T-helper 1 cell treated with Interleukin-12 subunit alpha and Interleukin-12 subunit beta and Interleukin-4 antibody, amounts not matched to agents 30 μg/mL and 1 μg/mL, for 36 hours (primary cell): ENCODE data around the gene DNAJC5.
"Not testable (repeated sequence)": the region's sequence is repeated elsewhere in the genome, so short reads cannot be mapped to it uniquely, and the experiment has no call there.

Source experiments
- H3K27ac Mint-ChIP-seq: one replicate; pipeline ENCODE4 v1.8.0; 2021; ENCODE audit warnings: mild to moderate bottlenecking, mixed read lengths
- H3K27me3 Mint-ChIP-seq: one replicate; pipeline ENCODE4 v1.8.0; 2021; ENCODE audit warnings: low read depth, mixed read lengths
- H3K36me3 Mint-ChIP-seq: one replicate; pipeline ENCODE4 v1.8.0; 2021; ENCODE audit warnings: low read depth, mixed read lengths
- H3K4me1 Mint-ChIP-seq: one replicate; pipeline ENCODE4 v1.8.0; 2021; ENCODE audit warnings: low read depth, mixed read lengths
- H3K4me3 Mint-ChIP-seq: one replicate; pipeline ENCODE4 v1.8.0; 2021; ENCODE audit warnings: mild to moderate bottlenecking, moderate library complexity, mixed read lengths
- H3K9me3 Mint-ChIP-seq: one replicate; pipeline ENCODE4 v1.8.0; 2021; ENCODE audit warnings: mixed read lengths

Gene DNAJC5

GRCh38 chr20:63903796-63904561 is 9.1 kb downstream of the DNAJC5 start:
- Mint-ChIP-seq H3K4me3 (no peak overlapping the region), H3K27ac (peak overlapping the region; percentile 72), H3K36me3 (peaks cover 12% of the 10 kb centered on the region), H3K4me1 (peaks cover 22% of the 10 kb centered on the region), H3K9me3 (no peaks in the 10 kb centered on the region), H3K27me3 (no peaks in the 10 kb centered on the region)

DNA sequence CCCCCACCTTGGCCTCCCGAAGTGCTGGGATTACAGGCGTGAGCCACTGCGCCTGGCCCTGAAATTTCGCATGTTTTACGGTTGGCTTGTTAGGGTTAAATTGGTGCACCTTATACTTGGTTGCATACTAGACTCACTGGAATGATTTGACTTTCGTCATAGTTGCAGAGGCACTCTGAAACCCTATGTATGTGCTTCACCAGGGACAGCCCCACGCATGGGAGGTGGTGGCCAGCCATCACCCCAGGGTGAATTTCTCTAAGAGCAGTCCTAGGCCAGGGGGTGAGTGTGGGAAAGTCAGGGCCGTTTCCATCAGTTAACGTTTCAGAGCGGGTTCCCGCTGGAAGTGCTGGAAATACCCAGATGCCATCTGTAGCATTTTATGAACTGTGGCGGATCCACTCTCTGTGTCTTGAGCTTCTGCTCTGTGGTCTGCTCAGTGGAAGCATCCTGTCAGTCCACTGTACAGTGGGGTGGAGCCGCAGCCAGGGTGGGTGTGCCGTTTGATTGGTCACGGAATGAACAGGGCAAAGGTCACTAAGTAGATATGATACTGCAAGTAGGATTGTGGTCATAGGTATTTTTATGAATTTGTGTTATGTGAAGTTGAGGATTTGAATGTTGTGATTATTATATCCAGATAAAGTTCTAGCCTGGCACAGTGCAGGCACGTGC is 13.2 kb downstream of the DNAJC5 start:
- no peaks in the 10 kb centered on the region for H3K9me3 Mint-ChIP-seq
- no peaks in the 10 kb centered on the region for H3K27me3 Mint-ChIP-seq
- peak overlapping the region; percentile 21 for H3K27ac Mint-ChIP-seq
- H3K36me3 Mint-ChIP-seq: peaks cover 11% of the 10 kb centered on the region
- peaks cover 27% of the 10 kb centered on the region for H3K4me1 Mint-ChIP-seq
- H3K4me3 Mint-ChIP-seq: no peak overlapping the region

- no peaks in the 10 kb centered on the region for H3K27me3 Mint-ChIP-seq
- H3K27ac Mint-ChIP-seq: no peak overlapping the region
- H3K9me3 Mint-ChIP-seq: peaks cover 3% of the 10 kb centered on the region
- no peak overlapping the region for H3K4me3 Mint-ChIP-seq
- peaks cover 22% of the 10 kb centered on the region for H3K4me1 Mint-ChIP-seq
- peaks cover 13% of the 10 kb centered on the region for H3K36me3 Mint-ChIP-seq
These were observed 16.2 kb downstream of the DNAJC5 start for GRCh38 chr20:63911176-63911575.

- Mint-ChIP-seq H3K9me3 (peaks cover 5% of the 10 kb centered on the region), H3K4me3 (no peak overlapping the region), H3K4me1 (peaks cover 22% of the 10 kb centered on the region), H3K36me3 (peaks cover 17% of the 10 kb centered on the region), H3K27me3 (no peaks in the 10 kb centered on the region), H3K27ac (no peak overlapping the region)
These were observed 18.8 kb downstream of the DNAJC5 start for GRCh38 chr20:63913768-63914167.

GRCh38 chr20:63915471-63915870 is 20.5 kb downstream of the DNAJC5 start:
- Mint-ChIP-seq H3K36me3 (peaks cover 15% of the 10 kb centered on the region), H3K4me3 (no peak overlapping the region), H3K4me1 (peaks cover 13% of the 10 kb centered on the region), H3K9me3 (peaks cover 5% of the 10 kb centered on the region), H3K27ac (no peak overlapping the region), H3K27me3 (no peaks in the 10 kb centered on the region)

DNA sequence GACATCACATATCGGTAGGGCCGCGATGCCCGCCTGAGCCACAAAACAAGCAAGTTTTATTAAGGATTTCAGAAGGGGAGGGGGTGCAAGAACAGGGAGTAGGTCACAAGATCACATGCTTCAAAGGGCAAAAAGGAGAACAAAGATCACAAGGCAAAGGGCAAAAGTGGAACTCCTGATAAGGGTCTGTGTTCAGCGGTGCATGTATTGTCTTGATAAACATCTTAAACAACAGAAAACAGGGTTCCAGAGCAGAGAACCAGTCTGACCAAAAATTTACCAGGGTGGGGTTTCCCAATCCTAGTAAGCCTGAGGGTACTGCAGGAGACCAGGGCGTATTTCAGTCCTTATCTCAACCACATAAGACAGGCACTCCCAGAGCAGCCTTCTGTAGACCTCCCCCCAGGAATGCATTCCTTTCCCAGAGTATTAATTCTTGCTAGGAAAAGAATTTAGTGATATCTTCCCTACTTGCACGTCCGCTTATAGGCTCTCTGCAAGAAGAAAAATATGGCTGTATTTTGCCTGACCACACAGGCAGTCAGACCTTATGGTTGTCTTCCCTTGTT is 21.5 kb downstream of the DNAJC5 start:
- H3K27ac Mint-ChIP-seq, H3K4me3 Mint-ChIP-seq, H3K27me3 Mint-ChIP-seq, H3K4me1 Mint-ChIP-seq, H3K9me3 Mint-ChIP-seq: not testable (repeated sequence)
- H3K36me3 Mint-ChIP-seq: peaks cover 14% of the 10 kb centered on the region

- H3K36me3 Mint-ChIP-seq: peaks cover 14% of the 10 kb centered on the region
- H3K27me3 Mint-ChIP-seq: no peaks in the 10 kb centered on the region
These were observed 22.9 kb downstream of the DNAJC5 start for GRCh38 chr20:63917811-63918210.

DNA sequence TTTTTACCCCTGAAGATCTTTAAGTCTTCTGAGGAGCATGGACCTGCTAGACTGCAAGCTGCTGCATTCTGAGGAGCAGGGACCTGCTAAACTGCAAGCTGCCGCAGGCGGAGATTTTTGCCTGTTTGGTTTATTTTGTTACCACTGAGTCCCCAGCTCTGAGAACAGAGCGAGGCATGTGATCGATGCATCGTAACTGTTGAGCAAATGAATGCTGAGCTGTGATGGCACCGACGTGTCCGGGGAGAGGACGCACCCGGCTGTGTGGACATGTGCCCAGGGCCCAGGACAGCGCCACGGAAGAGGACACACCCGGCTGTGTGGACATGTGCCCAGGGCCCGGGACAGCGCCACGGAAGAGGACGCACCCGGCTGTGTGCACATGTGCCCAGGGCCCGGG is 24.2 kb downstream of the DNAJC5 start:
- H3K27ac Mint-ChIP-seq: no peak overlapping the region
- H3K27me3 Mint-ChIP-seq: no peaks in the 10 kb centered on the region
- H3K36me3 Mint-ChIP-seq: peaks cover 14% of the 10 kb centered on the region
- H3K4me3 Mint-ChIP-seq: no peak overlapping the region
- H3K9me3 Mint-ChIP-seq: peaks cover 5% of the 10 kb centered on the region
- peaks cover 7% of the 10 kb centered on the region for H3K4me1 Mint-ChIP-seq

More at GRCh38 chr20:63917811-63918210, 22.9 kb downstream of the DNAJC5 start:
- H3K4me1 Mint-ChIP-seq: peaks cover 6% of the 10 kb centered on the region
- H3K9me3 Mint-ChIP-seq: peaks cover 5% of the 10 kb centered on the region
- H3K27ac Mint-ChIP-seq: no peak overlapping the region
- no peak overlapping the region for H3K4me3 Mint-ChIP-seq

DNA sequence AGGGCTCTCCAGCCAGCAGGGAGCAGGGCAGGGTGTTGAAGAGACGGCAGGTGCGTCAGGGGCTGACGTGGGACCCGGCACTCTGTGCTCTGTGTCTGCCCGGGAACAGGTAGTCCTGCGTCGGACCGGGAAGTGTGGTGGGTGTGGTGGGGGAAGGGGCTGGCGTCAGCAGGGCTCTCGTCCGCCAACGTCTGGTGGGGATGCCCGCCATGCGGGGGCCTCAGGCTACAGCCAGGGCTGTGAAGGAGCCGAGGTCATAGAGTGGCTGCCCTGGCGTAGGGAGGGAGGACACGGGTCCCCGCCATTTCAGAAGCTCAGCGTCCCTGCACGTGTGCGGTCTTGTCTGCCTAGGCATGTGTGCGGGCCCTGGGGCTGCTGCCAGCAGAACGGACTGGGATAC is 25.3 kb downstream of the DNAJC5 start:
- H3K36me3 Mint-ChIP-seq: peaks cover 10% of the 10 kb centered on the region
- peaks cover 11% of the 10 kb centered on the region for H3K4me1 Mint-ChIP-seq
- no peaks in the 10 kb centered on the region for H3K27me3 Mint-ChIP-seq
- no peak overlapping the region for H3K4me3 Mint-ChIP-seq
- H3K27ac Mint-ChIP-seq: no peak overlapping the region
- H3K9me3 Mint-ChIP-seq: peaks cover 5% of the 10 kb centered on the region

DNA sequence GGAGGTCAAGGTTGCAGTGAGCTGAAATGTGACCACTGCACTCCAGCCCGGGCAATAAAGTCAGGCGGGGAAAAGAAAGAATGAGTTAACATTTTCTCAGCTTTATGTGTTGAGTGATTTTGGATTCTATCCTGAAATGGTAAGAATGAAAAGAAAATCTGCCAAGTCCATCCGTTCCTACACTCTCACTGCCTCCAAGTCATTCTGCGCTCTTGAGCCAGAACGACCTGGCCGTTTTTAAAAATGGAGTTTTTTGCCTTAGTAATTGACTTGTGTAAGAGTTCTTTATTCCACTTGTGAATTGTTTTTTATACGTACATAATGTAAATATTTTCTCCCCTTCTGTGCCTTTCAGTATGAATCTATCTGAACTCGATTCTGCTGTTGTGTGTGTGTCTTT is 28.7 kb downstream of the DNAJC5 start:
- Mint-ChIP-seq H3K27ac (no peak overlapping the region), H3K36me3 (peaks cover 19% of the 10 kb centered on the region), H3K27me3 (no peaks in the 10 kb centered on the region)

GRCh38 chr20:63924241-63924640 is 29.3 kb downstream of the DNAJC5 start:
- H3K36me3 Mint-ChIP-seq: peaks cover 23% of the 10 kb centered on the region
- H3K9me3 Mint-ChIP-seq: no peaks in the 10 kb centered on the region
- H3K27ac Mint-ChIP-seq: no peak overlapping the region
- peaks cover 9% of the 10 kb centered on the region for H3K4me1 Mint-ChIP-seq
- H3K27me3 Mint-ChIP-seq: no peaks in the 10 kb centered on the region
- H3K4me3 Mint-ChIP-seq: no peak overlapping the region

More for the DNA sequence above, 28.7 kb downstream of the DNAJC5 start:
- Mint-ChIP-seq H3K4me1 (peaks cover 9% of the 10 kb centered on the region), H3K9me3 (no peaks in the 10 kb centered on the region), H3K4me3 (no peak overlapping the region)

DNA sequence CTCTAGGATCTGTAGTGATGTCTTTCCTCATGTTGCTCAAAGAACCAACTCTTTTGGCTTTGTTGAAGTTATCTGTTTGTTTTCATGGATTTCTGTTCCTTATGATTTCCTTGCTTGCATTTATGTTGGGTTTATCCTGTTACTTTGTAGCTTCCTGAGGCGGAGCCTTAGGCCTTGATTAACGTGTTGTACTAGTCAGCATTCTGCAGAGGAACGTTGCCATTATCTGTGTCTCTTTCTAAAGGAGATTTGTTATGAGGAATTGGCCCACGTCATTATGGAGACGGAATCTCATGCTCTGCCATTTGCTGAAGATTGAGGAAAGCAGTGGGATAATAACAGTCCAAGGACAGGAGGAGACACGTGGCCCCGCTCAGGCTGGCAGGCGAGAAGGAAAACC is 31.4 kb downstream of the DNAJC5 start:
- Mint-ChIP-seq H3K9me3 (no peaks in the 10 kb centered on the region), H3K36me3 (peaks cover 32% of the 10 kb centered on the region), H3K27me3 (no peaks in the 10 kb centered on the region), H3K27ac (no peak overlapping the region), H3K4me1 (peaks cover 9% of the 10 kb centered on the region), H3K4me3 (no peak overlapping the region)

DNA sequence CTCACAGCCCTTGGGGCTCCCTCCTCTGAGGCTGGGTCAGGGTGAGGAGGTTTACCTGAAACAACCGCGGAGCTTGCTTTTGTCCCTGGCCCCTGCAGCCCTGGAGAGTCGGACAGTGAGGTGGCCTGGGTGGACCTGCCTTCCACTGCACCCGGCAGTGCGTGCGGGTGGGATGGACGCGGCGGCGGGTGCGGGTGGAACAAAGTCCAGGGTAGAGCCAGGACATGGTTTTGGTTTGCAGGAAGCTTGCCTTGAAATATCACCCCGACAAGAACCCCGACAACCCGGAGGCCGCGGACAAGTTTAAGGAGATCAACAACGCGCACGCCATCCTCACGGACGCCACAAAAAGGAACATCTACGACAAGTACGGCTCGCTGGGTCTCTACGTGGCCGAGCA is 34.1 kb downstream of the DNAJC5 start:
- peaks cover 5% of the 10 kb centered on the region for H3K4me1 Mint-ChIP-seq
- H3K9me3 Mint-ChIP-seq: no peaks in the 10 kb centered on the region
- H3K27ac Mint-ChIP-seq: no peak overlapping the region
- H3K4me3 Mint-ChIP-seq: no peak overlapping the region
- H3K36me3 Mint-ChIP-seq: peaks cover 35% of the 10 kb centered on the region
- no peaks in the 10 kb centered on the region for H3K27me3 Mint-ChIP-seq

DNA sequence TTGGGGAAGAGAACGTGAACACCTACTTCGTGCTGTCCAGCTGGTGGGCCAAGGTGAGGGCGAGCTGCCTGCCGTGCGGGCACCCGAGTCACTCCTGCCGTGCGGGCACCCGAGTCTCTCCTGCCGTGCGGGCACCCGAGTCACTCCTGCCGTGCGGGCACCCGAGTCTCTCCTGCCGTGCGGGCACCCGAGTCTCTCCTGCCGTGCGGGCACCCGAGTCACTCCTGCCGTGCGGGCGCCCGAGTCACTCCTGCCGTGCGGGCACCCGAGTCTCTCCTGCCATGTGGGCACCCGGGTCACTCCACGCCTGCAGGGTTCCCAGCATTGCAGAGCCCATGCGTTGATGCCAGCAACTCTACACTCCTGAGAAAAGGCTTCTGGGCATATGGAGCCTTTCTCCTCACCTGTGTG is 34.6 kb downstream of the DNAJC5 start:
- peaks cover 37% of the 10 kb centered on the region for H3K36me3 Mint-ChIP-seq
- H3K4me3 Mint-ChIP-seq, H3K9me3 Mint-ChIP-seq, H3K27ac Mint-ChIP-seq, H3K27me3 Mint-ChIP-seq, H3K4me1 Mint-ChIP-seq: not testable (repeated sequence)

DNA sequence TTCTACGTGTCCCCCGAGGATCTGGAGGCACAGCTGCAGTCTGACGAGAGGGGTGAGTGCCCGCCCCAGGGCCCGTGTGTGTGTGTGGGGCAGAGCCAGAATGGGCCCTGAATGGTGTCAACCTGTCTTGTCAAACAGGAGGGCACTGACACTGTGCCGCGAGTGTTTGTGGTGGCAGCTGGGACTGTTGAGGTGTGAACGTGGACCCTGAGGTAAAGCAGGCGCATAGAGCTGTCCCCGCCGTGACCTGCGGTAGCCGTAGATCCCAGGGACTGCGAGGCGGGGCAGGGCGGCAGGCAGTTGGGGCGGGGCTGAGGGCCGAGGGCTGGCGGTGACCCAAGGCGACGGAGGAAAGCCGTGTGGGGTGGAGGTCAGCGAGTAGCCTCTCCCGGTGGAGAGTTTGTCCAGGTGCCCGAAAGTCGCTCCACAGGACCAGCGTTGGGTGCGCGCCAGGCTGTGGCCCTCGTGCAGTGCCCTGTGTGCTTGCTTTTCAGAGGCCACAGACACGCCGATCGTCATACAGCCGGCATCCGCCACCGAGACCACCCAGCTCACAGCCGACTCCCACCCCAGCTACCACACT is 36.1 kb downstream of the DNAJC5 start:
- Mint-ChIP-seq H3K27me3 (no peaks in the 10 kb centered on the region), H3K4me3 (no peak overlapping the region), H3K9me3 (no peaks in the 10 kb centered on the region)

More for the DNA sequence above, 36.1 kb downstream of the DNAJC5 start:
- Mint-ChIP-seq H3K36me3 (peaks cover 45% of the 10 kb centered on the region), H3K4me1 (peaks cover 2% of the 10 kb centered on the region), H3K27ac (no peak overlapping the region)
